Prostate gland (tissue), 2 donors: ENCODE results near the gene IL4.

ENCODE experiments used
- POLR2A ChIP-seq: fragments of 450-650 bp; IDR thresholded peaks from one replicate; pipeline ENCODE4 v1.6.1; 2016; ENCODE audit warnings: antibody characterized with exemption, mild to moderate bottlenecking
- POLR2AphosphoS5 ChIP-seq: sonication (generic); formaldehyde crosslinking; IDR thresholded peaks from one replicate; pipeline ENCODE4 v1.6.1; 2017; ENCODE audit warnings: antibody characterized with exemption
- TF ChIP-seq, protein P1 (sequence below), 4 experiments: fragments of 200-600 bp in 2 of 4; fragments of 450-650 bp in 2 of 4; sonication (generic) in 2 of 4; IDR thresholded peaks; 1 replicate in 3 of 4; 2 replicates in 1 of 4; pipeline ENCODE4 v1.5.1; 2016 to 2019; ENCODE audit warnings: antibody characterized with exemption in 4 of 4, mild to moderate bottlenecking in 2 of 4, moderate library complexity in 2 of 4

DNA sequence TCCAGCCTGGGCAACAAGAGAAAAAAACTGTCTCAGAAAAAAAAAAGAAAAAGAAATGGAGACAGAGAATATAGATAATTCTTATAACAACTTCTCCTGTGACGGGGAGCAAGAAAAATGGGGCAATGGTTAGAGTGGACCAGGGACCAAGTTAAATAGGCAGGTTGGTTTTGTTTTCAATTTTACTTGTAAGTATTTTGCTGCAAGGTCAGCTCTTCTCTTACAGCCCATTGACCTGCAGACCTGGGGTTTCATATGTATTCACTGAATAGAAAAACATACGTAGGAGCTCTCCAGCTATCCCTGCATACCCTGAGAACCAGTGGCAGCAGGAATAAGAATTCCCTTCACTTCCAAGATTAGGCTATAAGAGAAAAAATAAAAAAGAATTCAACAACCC, 45.0 kb upstream of the IL4 start:
- TF ChIP-seq, protein P1, sequence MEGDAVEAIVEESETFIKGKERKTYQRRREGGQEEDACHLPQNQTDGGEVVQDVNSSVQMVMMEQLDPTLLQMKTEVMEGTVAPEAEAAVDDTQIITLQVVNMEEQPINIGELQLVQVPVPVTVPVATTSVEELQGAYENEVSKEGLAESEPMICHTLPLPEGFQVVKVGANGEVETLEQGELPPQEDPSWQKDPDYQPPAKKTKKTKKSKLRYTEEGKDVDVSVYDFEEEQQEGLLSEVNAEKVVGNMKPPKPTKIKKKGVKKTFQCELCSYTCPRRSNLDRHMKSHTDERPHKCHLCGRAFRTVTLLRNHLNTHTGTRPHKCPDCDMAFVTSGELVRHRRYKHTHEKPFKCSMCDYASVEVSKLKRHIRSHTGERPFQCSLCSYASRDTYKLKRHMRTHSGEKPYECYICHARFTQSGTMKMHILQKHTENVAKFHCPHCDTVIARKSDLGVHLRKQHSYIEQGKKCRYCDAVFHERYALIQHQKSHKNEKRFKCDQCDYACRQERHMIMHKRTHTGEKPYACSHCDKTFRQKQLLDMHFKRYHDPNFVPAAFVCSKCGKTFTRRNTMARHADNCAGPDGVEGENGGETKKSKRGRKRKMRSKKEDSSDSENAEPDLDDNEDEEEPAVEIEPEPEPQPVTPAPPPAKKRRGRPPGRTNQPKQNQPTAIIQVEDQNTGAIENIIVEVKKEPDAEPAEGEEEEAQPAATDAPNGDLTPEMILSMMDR (IDR thresholded peaks at IDR 0.05): no peak
- no peak for TF ChIP-seq POLR2A
- no peak for TF ChIP-seq POLR2AphosphoS5
